Activated CD4-positive, alpha-beta T cell treated with anti-CD3 and anti-CD28 coated beads, Interleukin-2, amount 10 ng/mL, durations not matched to agents 24 days and 14 days (primary cell): ENCODE results near the gene PARK7. TPM values are rescaled to one million over a fixed set of nuclear protein-coding genes. Genes with fewer than 3 reads are reported as not detected.
A peak's percentile ranks its signal among the peaks of the same experiment; 100 is the strongest.

ENCODE experiments used
- DNase-seq: peaks from one replicate; pipeline ENCODE4 v3.0.0; 2022
- H3K27ac Mint-ChIP-seq: one replicate; pipeline ENCODE4 v1.8.0; 2022; ENCODE audit warnings: mild to moderate bottlenecking, mixed read lengths
- H3K27me3 Mint-ChIP-seq: one replicate; pipeline ENCODE4 v1.8.0; 2022; ENCODE audit warnings: mixed read lengths
- H3K36me3 Mint-ChIP-seq: one replicate; pipeline ENCODE4 v1.8.0; 2022; ENCODE audit warnings: low read depth, mild to moderate bottlenecking, mixed read lengths
- H3K4me1 Mint-ChIP-seq: one replicate; pipeline ENCODE4 v1.8.0; 2021; ENCODE audit warnings: mixed read lengths
- H3K4me3 Mint-ChIP-seq: one replicate; pipeline ENCODE4 v1.8.0; 2022; ENCODE audit warnings: mild to moderate bottlenecking, moderate library complexity, mixed read lengths
- H3K9me3 Mint-ChIP-seq: one replicate; pipeline ENCODE4 v1.8.0; 2021; ENCODE audit warnings: mixed read lengths
- intact Hi-C: fragments of 100-400 bp; cut with micrococcal nuclease; formaldehyde crosslinking; loops from one replicate; pipeline ENCODE4 v1.15.1; 2023
- total RNA-seq: library from RNA; stranded (reverse); gene quantifications from 2 replicates; pipeline ENCODE4 v1.2.3, GENCODE V29; 2022

Gene PARK7
- total RNA-seq, 1 donor from 2014 or later, result 409 TPM

DNA sequence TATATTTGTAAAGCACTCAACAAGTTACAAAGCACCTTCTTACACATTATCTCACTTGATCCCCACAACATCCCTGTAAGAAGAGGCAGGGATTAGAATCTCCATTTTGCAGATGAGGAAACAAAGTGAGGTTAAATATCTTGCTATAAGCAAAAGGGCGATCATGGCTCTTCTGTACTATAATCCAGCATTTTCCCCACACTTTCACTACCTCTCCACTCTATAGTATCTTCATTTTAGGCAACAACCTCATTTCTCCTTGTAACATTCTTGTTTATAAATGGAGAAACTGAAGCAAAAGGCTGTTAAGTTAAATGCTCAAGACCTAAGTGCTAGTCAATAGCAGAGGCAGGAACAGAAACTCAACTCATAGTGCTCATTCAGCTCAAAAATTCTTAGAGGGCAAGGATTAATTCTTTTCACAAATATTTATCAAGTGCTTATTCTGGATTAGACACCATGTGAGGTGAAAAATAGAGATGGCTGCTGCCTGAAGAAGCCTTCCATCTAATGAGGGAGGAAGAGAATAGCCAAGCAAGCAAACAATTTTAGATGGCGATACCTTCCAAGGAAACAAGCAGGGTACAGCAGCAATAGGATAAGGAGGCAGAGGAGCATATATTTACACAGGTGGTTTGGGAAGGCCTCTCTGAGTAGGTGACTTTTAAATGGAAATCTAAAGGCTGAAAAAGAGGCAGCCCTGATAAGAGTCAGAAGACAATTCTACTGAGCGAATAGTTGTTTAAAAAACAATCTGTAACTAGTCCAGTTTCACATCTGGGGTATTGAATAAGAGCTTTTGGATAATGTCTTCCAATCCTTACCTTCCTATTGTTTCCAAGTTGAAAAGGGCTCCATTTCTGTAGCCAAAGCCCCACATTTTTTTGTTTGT lies 61.1 kb downstream of the PARK7 start:
- no peak for DNase-seq
- Mint-ChIP-seq H3K36me3 (no peaks in the 10 kb centered on the region), H3K4me1 (peaks cover 10% of the 10 kb centered on the region), H3K27me3 (peaks cover 65% of the 10 kb centered on the region), H3K27ac (no peak overlapping the region), H3K9me3 (no peaks in the 10 kb centered on the region), H3K4me3 (no peak overlapping the region)
- intact Hi-C loops, result no loop called here

DNA sequence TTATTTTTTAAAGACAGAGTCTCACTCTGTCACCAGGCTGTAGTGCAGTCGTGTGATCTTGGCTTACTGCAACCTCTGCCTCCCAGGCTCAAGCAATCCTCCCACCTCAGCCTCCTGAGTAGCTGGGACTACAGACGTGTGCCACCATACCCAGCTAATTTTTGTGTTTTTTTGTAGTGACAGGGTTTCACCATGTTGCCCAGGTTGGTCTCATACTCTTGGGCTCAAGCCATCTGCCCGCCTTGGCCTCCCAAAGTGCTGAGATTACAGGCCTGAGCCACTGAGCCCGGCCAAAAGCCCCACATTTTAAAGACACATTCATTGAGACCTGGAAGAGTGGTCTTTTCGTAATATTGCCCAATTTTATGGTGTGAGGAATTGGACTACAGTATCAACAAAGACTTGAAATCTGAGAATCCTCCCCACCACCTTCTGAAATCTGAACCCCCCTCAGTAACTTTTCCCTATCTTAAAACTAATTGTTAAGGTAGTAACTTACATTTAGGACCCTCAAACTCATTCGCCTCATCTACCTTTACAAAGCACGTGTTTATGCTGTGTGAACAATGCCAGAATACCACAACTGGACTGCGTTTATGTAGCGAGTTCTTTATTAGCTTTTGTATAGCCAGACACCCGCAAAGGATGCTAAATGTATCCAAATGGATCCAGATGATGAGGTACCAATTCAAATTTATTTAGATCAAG lies 61.9 kb downstream of the PARK7 start:
- Mint-ChIP-seq H3K27ac (no peak overlapping the region), H3K9me3 (no peaks in the 10 kb centered on the region), H3K36me3 (no peaks in the 10 kb centered on the region), H3K4me1 (peaks cover 10% of the 10 kb centered on the region), H3K27me3 (peaks cover 70% of the 10 kb centered on the region), H3K4me3 (no peak overlapping the region)
- no peak for DNase-seq
- intact Hi-C loops, result no loop called here

- H3K4me3 Mint-ChIP-seq, result no peak overlapping the region
- intact Hi-C loops, result no loop called here
- no peak for DNase-seq
- no peaks in the 10 kb centered on the region for H3K9me3 Mint-ChIP-seq
- H3K27ac Mint-ChIP-seq, result no peak overlapping the region
- peaks cover 10% of the 10 kb centered on the region for H3K4me1 Mint-ChIP-seq
- H3K36me3 Mint-ChIP-seq, result no peaks in the 10 kb centered on the region
- peaks cover 72% of the 10 kb centered on the region for H3K27me3 Mint-ChIP-seq
Observed at GRCh38 chr1:8023995-8024313, 62.4 kb downstream of the PARK7 start.

- Mint-ChIP-seq H3K27ac (no peak overlapping the region), H3K27me3 (peaks cover 72% of the 10 kb centered on the region), H3K4me3 (no peak overlapping the region), H3K9me3 (no peaks in the 10 kb centered on the region), H3K36me3 (no peaks in the 10 kb centered on the region), H3K4me1 (peaks cover 10% of the 10 kb centered on the region)
- no peak for DNase-seq
- intact Hi-C loops, result no loop called here
Observed at GRCh38 chr1:8024329-8024728, 62.8 kb downstream of the PARK7 start.

- H3K27ac Mint-ChIP-seq, result peak overlapping the region; percentile 76
- no peaks in the 10 kb centered on the region for H3K36me3 Mint-ChIP-seq
- H3K9me3 Mint-ChIP-seq, result no peaks in the 10 kb centered on the region
- no peak for DNase-seq
- intact Hi-C loops, result no loop called here
- H3K4me3 Mint-ChIP-seq, result peak overlapping the region; percentile 89
- peaks cover 10% of the 10 kb centered on the region for H3K4me1 Mint-ChIP-seq
- H3K27me3 Mint-ChIP-seq, result peaks cover 65% of the 10 kb centered on the region
Observed at GRCh38 chr1:8025061-8025670, 63.7 kb downstream of the PARK7 start.

- Mint-ChIP-seq H3K27me3 (peaks cover 64% of the 10 kb centered on the region), H3K9me3 (no peaks in the 10 kb centered on the region), H3K4me3 (peak overlapping the region; percentile 89), H3K4me1 (peaks cover 10% of the 10 kb centered on the region), H3K36me3 (no peaks in the 10 kb centered on the region), H3K27ac (peak overlapping the region; percentile 76)
- DNase-seq, result no peak
- intact Hi-C loops, result loop anchor here (1.0 kb wide), 2 partner anchors 43 to 293 kb away; partner anchors contain the start of gene SLC45A1
Observed at GRCh38 chr1:8025671-8026144, 64.2 kb downstream of the PARK7 start.

DNA sequence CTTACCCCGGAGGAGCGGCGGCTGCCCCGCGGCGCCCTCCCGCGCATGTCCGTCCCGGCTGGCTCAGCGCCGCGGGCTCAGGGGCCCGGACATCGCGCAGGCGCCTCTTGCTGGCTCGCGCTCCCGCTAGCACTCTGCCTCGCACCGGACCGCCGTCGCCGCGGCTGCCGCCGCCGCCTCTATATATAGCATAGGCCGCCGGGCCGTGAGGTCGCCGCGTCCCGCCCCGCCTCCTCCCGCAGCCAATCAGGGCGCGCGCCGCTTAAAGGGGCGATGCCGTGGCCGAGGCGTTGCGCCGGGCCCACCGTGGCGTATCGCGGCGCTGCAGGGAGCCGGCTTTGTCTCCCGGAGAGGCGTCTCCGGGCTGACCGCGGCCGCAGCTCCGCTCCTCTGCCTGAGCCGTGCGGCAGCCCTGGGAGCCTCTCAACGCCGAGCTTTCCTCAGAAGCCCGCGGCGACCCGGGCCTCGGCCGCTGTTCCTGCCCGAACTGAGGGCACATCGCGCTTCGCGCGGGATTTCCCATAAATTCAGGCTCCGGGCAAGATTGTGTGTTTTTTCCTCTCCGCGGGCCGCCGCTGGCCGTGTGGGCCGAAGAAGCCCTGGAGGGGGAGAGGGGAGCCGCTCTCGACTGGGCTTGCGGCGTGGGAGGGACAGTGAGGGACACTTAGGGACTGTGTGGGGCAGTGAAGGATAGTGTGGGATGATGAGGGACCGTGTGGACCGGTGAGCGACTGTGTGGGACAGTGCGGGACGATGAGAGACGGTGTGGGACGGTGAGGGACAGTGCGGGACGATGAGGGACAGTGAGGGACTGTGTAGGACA lies 64.9 kb downstream of the PARK7 start, which contains the start of gene ERRFI1:
Gene ERRFI1, minus strand, starts transcription at position 157 of the 823 bp plus-strand sequence. CDS start 10,690 bp downstream, outside the sequence.
- intact Hi-C loops, result loop anchor here (1.0 kb wide), 2 partner anchors 44 to 292 kb away; partner anchors contain the start of gene SLC45A1
- peak within 1 kb of the TSS; percentile 89 for H3K4me3 Mint-ChIP-seq
- H3K27ac Mint-ChIP-seq, result peak within 1 kb of the TSS; percentile 76
- H3K4me1 Mint-ChIP-seq, result peaks cover 10% of the 10 kb centered on the region
- peaks cover 63% of the 10 kb centered on the region for H3K27me3 Mint-ChIP-seq
- no peaks in the 10 kb centered on the region for H3K9me3 Mint-ChIP-seq
- peak; percentile 97 for DNase-seq
- H3K36me3 Mint-ChIP-seq, result no peaks in the 10 kb centered on the region

DNA sequence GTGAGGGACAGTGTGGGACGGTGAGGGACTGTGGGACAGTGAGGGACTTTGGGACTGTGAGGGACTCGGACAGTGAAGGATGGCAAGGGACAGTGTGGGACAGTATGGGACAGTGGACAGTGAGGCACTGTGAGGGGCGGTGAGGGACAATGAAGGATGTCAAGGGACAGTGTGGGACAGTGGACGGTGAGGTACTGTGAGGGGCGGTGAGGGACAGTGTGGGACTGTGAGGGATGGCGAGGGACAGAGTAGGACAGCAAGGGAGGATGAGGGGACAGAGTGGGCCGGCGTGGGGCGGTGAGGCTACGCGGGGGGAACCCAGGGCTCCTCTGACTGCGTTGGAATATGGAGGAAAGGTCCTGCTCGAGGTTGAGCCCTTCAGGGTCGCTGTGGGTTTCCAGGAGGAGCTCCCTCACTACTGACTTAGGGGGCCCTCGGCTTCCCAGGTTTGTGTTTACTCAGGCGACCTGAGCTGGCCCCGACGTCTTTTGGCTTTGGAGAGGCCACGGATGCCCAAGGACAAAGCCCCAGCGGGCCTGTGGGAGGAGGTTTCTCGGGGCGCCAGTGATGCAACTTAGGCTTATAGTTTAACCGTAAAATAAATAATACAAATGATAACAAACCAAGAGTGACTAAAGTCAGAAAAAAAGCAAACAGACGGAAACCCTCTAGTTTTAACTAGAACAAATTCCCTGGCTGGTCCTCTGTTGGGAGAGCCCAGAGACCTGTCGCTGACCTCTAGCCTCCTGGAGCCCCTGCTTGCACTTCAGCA lies 65.7 kb downstream of the PARK7 start:
- Mint-ChIP-seq H3K27ac (peak overlapping the region; percentile 74), H3K36me3 (no peaks in the 10 kb centered on the region), H3K27me3 (peaks cover 57% of the 10 kb centered on the region), H3K4me1 (peaks cover 10% of the 10 kb centered on the region), H3K4me3 (peak overlapping the region; percentile 71), H3K9me3 (no peaks in the 10 kb centered on the region)
- intact Hi-C loops, result loop anchor here (1.0 kb wide), 2 partner anchors 45 to 291 kb away; partner anchors contain the start of gene SLC45A1
- DNase-seq, result no peak

DNA sequence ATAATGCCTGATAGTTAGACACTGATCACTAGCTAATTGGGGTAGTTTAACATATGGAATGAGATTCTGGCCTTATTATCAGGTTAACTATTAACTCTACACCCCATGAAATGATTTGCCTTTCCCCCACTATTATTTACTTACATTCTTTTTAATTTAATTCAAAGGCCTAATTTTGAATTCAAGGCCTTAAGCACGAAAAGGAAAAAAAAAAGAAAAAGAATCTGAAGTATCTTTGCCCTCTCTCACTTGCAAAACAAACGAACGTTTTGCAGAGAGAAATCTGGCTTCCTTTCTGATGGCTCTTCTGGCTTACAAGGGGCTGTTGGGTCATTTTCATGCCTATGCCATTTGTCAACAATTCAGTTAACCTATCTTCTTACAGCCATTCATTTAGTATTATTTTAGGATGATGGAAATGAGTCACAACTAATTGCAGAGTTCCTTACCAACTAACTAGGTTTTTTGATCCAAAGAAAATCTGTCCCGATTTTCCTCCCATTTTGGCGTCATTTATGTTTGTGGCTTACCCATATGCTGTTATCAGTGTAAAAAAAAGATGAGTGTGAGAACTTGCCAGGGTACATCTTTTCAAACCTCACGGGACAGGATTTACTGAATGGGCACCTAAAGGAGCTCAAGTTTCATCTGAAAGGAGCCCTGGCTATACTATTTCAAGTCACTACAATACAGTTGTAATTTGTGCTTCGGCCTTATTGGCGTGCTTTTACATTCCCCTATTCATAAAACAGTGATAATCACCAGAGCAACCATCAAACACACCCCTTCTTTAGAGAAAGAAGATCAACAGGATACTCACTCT lies 66.4 kb downstream of the PARK7 start:
- Mint-ChIP-seq H3K4me1 (peaks cover 10% of the 10 kb centered on the region), H3K9me3 (no peaks in the 10 kb centered on the region), H3K4me3 (no peak overlapping the region), H3K36me3 (no peaks in the 10 kb centered on the region), H3K27me3 (peaks cover 51% of the 10 kb centered on the region), H3K27ac (peak overlapping the region; percentile 32)
- no peak for DNase-seq
- intact Hi-C loops, result no loop called here

- Mint-ChIP-seq H3K9me3 (no peaks in the 10 kb centered on the region), H3K36me3 (no peaks in the 10 kb centered on the region), H3K4me3 (no peak overlapping the region), H3K4me1 (peaks cover 12% of the 10 kb centered on the region), H3K27ac (no peak overlapping the region), H3K27me3 (peaks cover 45% of the 10 kb centered on the region)
- intact Hi-C loops, result no loop called here
- no peak for DNase-seq
Observed at GRCh38 chr1:8028571-8028910, 67.0 kb downstream of the PARK7 start.

GRCh38 chr1:8031176-8031785 lies 69.8 kb downstream of the PARK7 start:
- H3K4me3 Mint-ChIP-seq, result no peak overlapping the region
- intact Hi-C loops, result loop anchor here (1.0 kb wide), 1 partner anchor 283 kb away; no protein-coding TSS in a partner anchor
- H3K4me1 Mint-ChIP-seq, result peaks cover 7% of the 10 kb centered on the region
- no peak overlapping the region for H3K27ac Mint-ChIP-seq
- H3K27me3 Mint-ChIP-seq, result peaks cover 30% of the 10 kb centered on the region
- no peaks in the 10 kb centered on the region for H3K9me3 Mint-ChIP-seq
- no peak for DNase-seq
- no peaks in the 10 kb centered on the region for H3K36me3 Mint-ChIP-seq
